ENCODE data around the gene PRSS36. TPM values are rescaled to one million over a fixed set of nuclear protein-coding genes. Genes with fewer than 3 reads are reported as not detected.

PRSS36 gene
- total RNA-seq, 2 experiments from 2014 or later = not detected

- H4K20me1 ChIP-seq (ENCODE audit: insufficient read depth, low read length) = no peaks in the 10 kb centered on the region
- H3K27ac ChIP-seq (ENCODE audit: low read depth, low read length, poor library complexity, severe bottlenecking) = no peak overlapping the region
- no peaks in the 10 kb centered on the region for H3K9me2 ChIP-seq (ENCODE audit: insufficient read depth, low read length)
- ChIA-PET CTCF (ENCODE audit: unreplicated experiment) (no interaction called here), POLR2A (no interaction called here)
- H2AFZ ChIP-seq (ENCODE audit: low read length) = no peak overlapping the region
- H3K36me3 ChIP-seq (ENCODE audit: insufficient read depth, low read length) = peaks cover 33% of the 10 kb centered on the region
- no peaks in the 10 kb centered on the region for H3K9me3 ChIP-seq (ENCODE audit: low read length)
- intact Hi-C loops (cut with micrococcal nuclease; ENCODE audit: unreplicated experiment) = loop anchor here (10.0 kb wide), 1 partner anchor 343 kb away; the partner anchor contains the start of gene ARMC5
- no peak overlapping the region for H3K4me3 ChIP-seq (ENCODE audit: low read depth, low read length, poor library complexity, severe bottlenecking)
- no peak for TF ChIP-seq EZH2phosphoT487 (IDR thresholded peaks at IDR 0.05; ENCODE audit: borderline replicate concordance, low read depth, low read length)
- TF ChIP-seq, protein P1, sequence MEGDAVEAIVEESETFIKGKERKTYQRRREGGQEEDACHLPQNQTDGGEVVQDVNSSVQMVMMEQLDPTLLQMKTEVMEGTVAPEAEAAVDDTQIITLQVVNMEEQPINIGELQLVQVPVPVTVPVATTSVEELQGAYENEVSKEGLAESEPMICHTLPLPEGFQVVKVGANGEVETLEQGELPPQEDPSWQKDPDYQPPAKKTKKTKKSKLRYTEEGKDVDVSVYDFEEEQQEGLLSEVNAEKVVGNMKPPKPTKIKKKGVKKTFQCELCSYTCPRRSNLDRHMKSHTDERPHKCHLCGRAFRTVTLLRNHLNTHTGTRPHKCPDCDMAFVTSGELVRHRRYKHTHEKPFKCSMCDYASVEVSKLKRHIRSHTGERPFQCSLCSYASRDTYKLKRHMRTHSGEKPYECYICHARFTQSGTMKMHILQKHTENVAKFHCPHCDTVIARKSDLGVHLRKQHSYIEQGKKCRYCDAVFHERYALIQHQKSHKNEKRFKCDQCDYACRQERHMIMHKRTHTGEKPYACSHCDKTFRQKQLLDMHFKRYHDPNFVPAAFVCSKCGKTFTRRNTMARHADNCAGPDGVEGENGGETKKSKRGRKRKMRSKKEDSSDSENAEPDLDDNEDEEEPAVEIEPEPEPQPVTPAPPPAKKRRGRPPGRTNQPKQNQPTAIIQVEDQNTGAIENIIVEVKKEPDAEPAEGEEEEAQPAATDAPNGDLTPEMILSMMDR (conservative IDR thresholded peaks at IDR 0.05; ENCODE audit: low read length) = no peak
- DNase-seq (ENCODE audit: low spot score) = no peak
- TSS peak; percentile 42 for BruUV-seq (replicated peaks)
- H3K79me2 ChIP-seq (ENCODE audit: insufficient read depth, low read depth, low read length) = no peaks in the 10 kb centered on the region
- peaks cover 14% of the 10 kb centered on the region for H3K4me1 ChIP-seq (ENCODE audit: insufficient read depth, low read length, poor library complexity, severe bottlenecking)
- H3K4me2 ChIP-seq (ENCODE audit: low read length) = no peak overlapping the region
These were observed 37.9 kb downstream of the PRSS36 start for GRCh38 chr16:31111881-31112466.

DNA sequence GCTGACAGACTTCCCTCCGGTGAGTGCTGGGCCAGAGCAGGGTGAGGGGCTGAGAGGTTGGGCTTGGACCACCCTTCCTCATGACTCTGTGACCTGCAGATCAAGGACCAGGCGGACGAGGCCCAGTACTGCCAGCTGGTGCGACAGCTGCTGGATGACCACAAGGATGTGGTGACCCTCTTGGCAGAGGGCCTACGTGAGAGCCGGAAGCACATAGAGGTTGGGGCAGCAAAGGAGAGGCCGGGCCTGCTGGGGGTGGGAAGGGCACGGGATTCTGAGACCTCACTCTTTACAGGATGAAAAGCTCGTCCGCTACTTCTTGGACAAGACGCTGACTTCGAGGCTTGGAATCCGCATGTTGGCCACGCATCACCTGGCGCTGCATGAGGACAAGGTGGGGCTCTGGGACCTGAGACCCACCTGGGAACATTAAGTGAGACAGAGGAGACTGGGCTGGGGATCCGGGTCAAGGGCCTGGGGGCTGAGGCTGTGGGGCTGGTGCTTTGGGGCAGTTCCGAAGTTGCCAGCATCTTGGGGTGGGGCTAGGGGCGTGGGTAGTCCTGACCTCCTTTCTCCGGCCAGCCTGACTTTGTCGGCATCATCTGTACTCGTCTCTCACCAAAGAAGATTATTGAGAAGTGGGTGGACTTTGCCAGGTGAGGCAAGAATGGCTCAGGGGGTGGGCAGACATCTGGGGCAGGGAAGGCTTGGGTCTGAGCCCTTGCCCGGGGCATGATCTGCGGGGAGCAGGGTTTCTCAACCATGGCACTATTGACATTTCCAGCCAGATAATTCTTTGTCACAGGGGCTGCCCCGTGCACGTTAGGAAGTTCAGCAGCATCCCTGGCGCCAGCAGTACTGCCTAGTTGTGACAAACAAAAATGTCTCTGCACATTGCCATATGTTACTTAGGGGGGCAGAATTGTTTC, 39.5 kb downstream of the PRSS36 start:
- intact Hi-C loops (cut with micrococcal nuclease; ENCODE audit: unreplicated experiment) = loop anchor here (10.0 kb wide), 1 partner anchor 344 kb away; the partner anchor contains the start of gene ARMC5
- peaks cover 33% of the 10 kb centered on the region for H3K36me3 ChIP-seq (ENCODE audit: insufficient read depth, low read length)
- no TSS peak for BruUV-seq (replicated peaks)
- no peaks in the 10 kb centered on the region for H3K9me2 ChIP-seq (ENCODE audit: insufficient read depth, low read length)
- no peaks in the 10 kb centered on the region for H3K9me3 ChIP-seq (ENCODE audit: low read length)
- no peak overlapping the region for H3K4me3 ChIP-seq (ENCODE audit: low read depth, low read length, poor library complexity, severe bottlenecking)
- DNase-seq (ENCODE audit: low spot score) = no peak
- POLR2A ChIA-PET = no interaction called here
- no peak overlapping the region for H3K4me2 ChIP-seq (ENCODE audit: low read length)
- no peak overlapping the region for H2AFZ ChIP-seq (ENCODE audit: low read length)
- H3K4me1 ChIP-seq (ENCODE audit: insufficient read depth, low read length, poor library complexity, severe bottlenecking) = peaks cover 18% of the 10 kb centered on the region
- CTCF ChIA-PET (ENCODE audit: unreplicated experiment) = no interaction called here
- H3K79me2 ChIP-seq (ENCODE audit: insufficient read depth, low read depth, low read length) = no peaks in the 10 kb centered on the region
- H3K27ac ChIP-seq (ENCODE audit: low read depth, low read length, poor library complexity, severe bottlenecking) = no peak overlapping the region
- H4K20me1 ChIP-seq (ENCODE audit: insufficient read depth, low read length) = no peaks in the 10 kb centered on the region
- no peak for TF ChIP-seq EZH2phosphoT487 (IDR thresholded peaks at IDR 0.05; ENCODE audit: borderline replicate concordance, low read depth, low read length)
- TF ChIP-seq, protein P1 (conservative IDR thresholded peaks at IDR 0.05; ENCODE audit: low read length) = no peak
